Esophagus muscularis mucosa (tissue), 3 donors: ENCODE results near the gene GASK1A.

Source experiments
- CTCF ChIP-seq, 3 experiments: fragments of 200-600 bp in 2 of 3; fragments of 450-650 bp in 1 of 3; sonication (generic) in 2 of 3; IDR thresholded peaks; one replicate each; pipeline ENCODE4 v1.5.1; 2017 to 2019; ENCODE audit warnings: antibody characterized with exemption in 3 of 3, mild to moderate bottlenecking in 2 of 3, moderate library complexity in 1 of 3
- POLR2A ChIP-seq: fragments of 450-650 bp; IDR thresholded peaks from one replicate; pipeline ENCODE4 v1.6.1; 2017; ENCODE audit warnings: antibody characterized with exemption, moderate library complexity, mild to moderate bottlenecking, low read depth
- POLR2AphosphoS5 ChIP-seq, 2 donors: sonication (generic); formaldehyde crosslinking; IDR thresholded peaks; one replicate each; pipeline ENCODE4 v1.6.1; 2017; ENCODE audit warnings: antibody characterized with exemption in 2 of 2

GRCh38 chr3:42996633-42997075 is 17.5 kb downstream of the GASK1A start:
- TF ChIP-seq CTCF (IDR thresholded peaks at IDR 0.05) (no peak), POLR2A (no peak), POLR2AphosphoS5 (IDR thresholded peaks at IDR 0.05) (peak; percentile 58 to 82)
